Measurements from ENCODE around the gene LGR6.

DNA sequence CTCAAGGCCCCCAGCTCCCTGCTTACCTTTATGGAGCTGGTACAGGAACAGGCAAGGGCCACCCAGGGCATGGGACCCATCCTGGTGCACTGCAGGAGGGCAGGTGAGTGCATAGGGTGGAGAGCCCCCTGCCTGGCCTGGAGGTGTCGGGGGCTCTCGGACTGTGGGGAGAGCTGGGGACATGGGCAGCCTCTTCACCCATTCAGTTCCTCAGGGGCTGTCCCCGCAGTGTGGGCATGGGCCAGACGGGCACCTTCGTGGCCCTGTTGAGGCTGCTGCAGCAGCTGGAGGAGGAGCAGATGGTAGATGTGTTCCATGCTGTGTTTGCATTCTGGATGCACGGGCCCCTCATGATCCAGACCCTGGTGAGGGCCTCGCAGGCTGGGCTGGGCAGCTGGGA is 7.3 kb upstream of the LGR6 start:
- TF ChIP-seq POLR2A (IDR thresholded peaks at IDR 0.05; ENCODE audit: control extremely low read depth in 1 of 2, low read depth in 2 of 2, low read length in 2 of 2) = no peak
- no peak for TF ChIP-seq SP2 (IDR thresholded peaks at IDR 0.05; ENCODE audit: low read length)
- no peak for TF ChIP-seq FOSL1 (IDR thresholded peaks at IDR 0.05; ENCODE audit: insufficient read depth, low read depth, low read length)
- TF ChIP-seq EZH2 (IDR thresholded peaks at IDR 0.05; ENCODE audit: low read depth, low read length, severe bottlenecking) = no peak
- TF ChIP-seq, protein P1, sequence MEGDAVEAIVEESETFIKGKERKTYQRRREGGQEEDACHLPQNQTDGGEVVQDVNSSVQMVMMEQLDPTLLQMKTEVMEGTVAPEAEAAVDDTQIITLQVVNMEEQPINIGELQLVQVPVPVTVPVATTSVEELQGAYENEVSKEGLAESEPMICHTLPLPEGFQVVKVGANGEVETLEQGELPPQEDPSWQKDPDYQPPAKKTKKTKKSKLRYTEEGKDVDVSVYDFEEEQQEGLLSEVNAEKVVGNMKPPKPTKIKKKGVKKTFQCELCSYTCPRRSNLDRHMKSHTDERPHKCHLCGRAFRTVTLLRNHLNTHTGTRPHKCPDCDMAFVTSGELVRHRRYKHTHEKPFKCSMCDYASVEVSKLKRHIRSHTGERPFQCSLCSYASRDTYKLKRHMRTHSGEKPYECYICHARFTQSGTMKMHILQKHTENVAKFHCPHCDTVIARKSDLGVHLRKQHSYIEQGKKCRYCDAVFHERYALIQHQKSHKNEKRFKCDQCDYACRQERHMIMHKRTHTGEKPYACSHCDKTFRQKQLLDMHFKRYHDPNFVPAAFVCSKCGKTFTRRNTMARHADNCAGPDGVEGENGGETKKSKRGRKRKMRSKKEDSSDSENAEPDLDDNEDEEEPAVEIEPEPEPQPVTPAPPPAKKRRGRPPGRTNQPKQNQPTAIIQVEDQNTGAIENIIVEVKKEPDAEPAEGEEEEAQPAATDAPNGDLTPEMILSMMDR (IDR thresholded peaks at IDR 0.05; ENCODE audit: control extremely low read depth in 1 of 3, insufficient read depth in 1 of 3, low read depth in 1 of 3, low read length in 3 of 3) = no peak
- no peak for TF ChIP-seq RFX5 (IDR thresholded peaks at IDR 0.05; ENCODE audit: borderline replicate concordance, low read depth, low read length)
- no peak for TF ChIP-seq PHF8 (conservative IDR thresholded peaks at IDR 0.05; ENCODE audit: low read depth, low read length)
- TF ChIP-seq BRCA1 (IDR thresholded peaks at IDR 0.05; ENCODE audit: low read depth, low read length) = no peak
- no peak for TF ChIP-seq MAFK (IDR thresholded peaks at IDR 0.05; ENCODE audit: low read depth, low read length)
- TF ChIP-seq POLR2AphosphoS5 (IDR thresholded peaks at IDR 0.05; ENCODE audit: low read depth, low read length) = no peak
- no peak for TF ChIP-seq RAD21 (IDR thresholded peaks at IDR 0.05 in 1 of 2, conservative IDR thresholded peaks at IDR 0.05 in 1 of 2; ENCODE audit: low read depth in 2 of 2, low read length in 2 of 2)
- no peak for TF ChIP-seq YY1 (IDR thresholded peaks at IDR 0.05; ENCODE audit: low read depth, low read length)
